Uterus (tissue), 2 donors: ENCODE data around the gene INTS11.

Source experiments
- CTCF ChIP-seq, 4 experiments: fragments of 200-600 bp in 2 of 4; fragments of 450-650 bp in 2 of 4; sonication (generic) in 2 of 4; IDR thresholded peaks; one replicate each; pipeline ENCODE4 v1.5.1; 2016 to 2019; ENCODE audit warnings: antibody characterized with exemption in 4 of 4, mild to moderate bottlenecking in 2 of 4, moderate library complexity in 1 of 4
- POLR2A ChIP-seq, 2 donors: fragments of 450-650 bp; IDR thresholded peaks; one replicate each; pipeline ENCODE4 v1.6.1; 2016; ENCODE audit warnings: antibody characterized with exemption in 2 of 2, mild to moderate bottlenecking in 1 of 2, moderate library complexity in 1 of 2

- TF ChIP-seq CTCF (IDR thresholded peaks at IDR 0.05) (no peak), POLR2A (IDR thresholded peaks at IDR 0.05) (no peak)
Observed at GRCh38 chr1:1346501-1346890, 22.0 kb upstream of the INTS11 start.
